H1 (cell line): ENCODE data around the gene TIMM22. TPM values are rescaled to one million over a fixed set of nuclear protein-coding genes. Genes with fewer than 3 reads are reported as not detected.

Source experiments
- CTCF ChIA-PET: fragments of 300-600 bp; sonication (Branson Sonifier 250); formaldehyde crosslinking; loops from one replicate; lab custom pipeline; 2021; ENCODE audit not compliant: partially characterized antibody; lab: Charles Lee
- POLR2A ChIA-PET: fragments of 300-600 bp; sonication (Branson Sonifier 250); formaldehyde crosslinking; loops from one replicate; lab custom pipeline; 2021; ENCODE audit warnings: inconsistent platforms; ENCODE audit not compliant: partially characterized antibody; lab: Charles Lee
- DNase-seq, 2 experiments: peaks; one replicate each; pipeline versions ENCODE4 v3.0.0 to v3.0.0-alpha.2; 2010 to 2022; ENCODE audit warnings: low spot score in 2 of 2, low read depth in 1 of 2, mixed read lengths in 1 of 2
- FAIRE-seq: peaks from 2 replicates; lab custom pipeline; 2011; peaks lifted over from hg19 to GRCh38; lab: Jason Lieb, UNC
- H2AFZ ChIP-seq: 2 replicates; pipeline ENCODE4 v1.8.1; 2012; ENCODE audit warnings: low read length, inconsistent platforms
- H2AK5ac ChIP-seq: 2 replicates; pipeline ENCODE4 v1.6.1; 2013; ENCODE audit warnings: low read depth, low read length
- H2BK120ac ChIP-seq: replicated peaks from 2 replicates; pipeline ENCODE3; 2013; ENCODE audit warnings: low read depth, low read length, inconsistent platforms
- H2BK12ac ChIP-seq: 2 replicates; pipeline ENCODE4 v1.6.1; 2013; ENCODE audit warnings: low read depth, low read length
- H2BK15ac ChIP-seq: 2 replicates; pipeline ENCODE4 v1.6.1; 2013; ENCODE audit warnings: low read length
- H2BK20ac ChIP-seq: 2 replicates; pipeline ENCODE4 v1.6.1; 2013; ENCODE audit warnings: low read length
- H2BK5ac ChIP-seq: 2 replicates; pipeline ENCODE4 v1.6.1; 2013; ENCODE audit warnings: low read depth, low read length
- H3K14ac ChIP-seq: 2 replicates; pipeline ENCODE4 v1.6.1; 2013; ENCODE audit warnings: inconsistent platforms; ENCODE audit not compliant: insufficient read length
- H3K18ac ChIP-seq: 2 replicates; pipeline ENCODE4 v1.6.1; 2013; ENCODE audit warnings: low read length; ENCODE audit errors: extremely low read depth
- H3K23ac ChIP-seq: 2 replicates; pipeline ENCODE4 v1.6.1; 2013; ENCODE audit warnings: inconsistent platforms; ENCODE audit not compliant: insufficient read length
- H3K23me2 ChIP-seq: 2 replicates; pipeline ENCODE4 v1.6.1; 2013; ENCODE audit warnings: low read depth, low read length
- H3K27ac ChIP-seq: 2 replicates; pipeline ENCODE4 v1.6.1; 2011; ENCODE audit warnings: low read depth, low read length, inconsistent platforms
- H3K27me3 ChIP-seq, 4 experiments: replicated peaks in 1 of 4; 1 replicate in 1 of 4; 2 replicates in 3 of 4; pipeline versions ENCODE4 v1.6.1 to v1.8.1; 2011 to 2013; ENCODE audit warnings: low read length in 3 of 4, mild to moderate bottlenecking in 3 of 4, inconsistent platforms in 2 of 4, mixed read lengths in 2 of 4, moderate library complexity in 1 of 4; ENCODE audit not compliant: control insufficient read depth in 3 of 4, insufficient read depth in 3 of 4; ENCODE audit errors: extremely low read depth in 1 of 4
- H3K36me3 ChIP-seq, 4 experiments: 2 replicates each; pipeline versions ENCODE4 v1.6.1 to v1.8.1; 2011 to 2013; ENCODE audit warnings: mild to moderate bottlenecking in 4 of 4, low read length in 3 of 4, moderate library complexity in 2 of 4, control low read depth in 1 of 4, inconsistent platforms in 1 of 4; ENCODE audit not compliant: insufficient read depth in 4 of 4, control insufficient read depth in 2 of 4
- H3K4ac ChIP-seq: replicated peaks from 2 replicates; pipeline ENCODE3; 2013; ENCODE audit warnings: low read length, low read depth, mixed read lengths, inconsistent platforms; ENCODE audit not compliant: insufficient read length
- H3K4me1 ChIP-seq, 4 experiments: replicated peaks in 1 of 4; 1 replicate in 1 of 4; 2 replicates in 3 of 4; pipeline versions ENCODE4 v1.6.1 to v1.8.1; 2011 to 2013; ENCODE audit warnings: low read length in 3 of 4, inconsistent platforms in 2 of 4, mixed read lengths in 1 of 4; ENCODE audit not compliant: insufficient read depth in 4 of 4, control insufficient read depth in 3 of 4
- H3K4me2 ChIP-seq, 2 experiments: 2 replicates each; pipeline versions ENCODE4 v1.6.1 to v1.8.1; 2011 to 2013; ENCODE audit warnings: low read depth in 2 of 2, low read length in 2 of 2, control low read depth in 1 of 2, inconsistent platforms in 1 of 2, mild to moderate bottlenecking in 1 of 2; ENCODE audit not compliant: insufficient read depth in 1 of 2
- H3K4me3 ChIP-seq, 4 experiments: fragments of 200-600, 300-600 bp in 1 of 4; sonication (generic), shearing (Covaris generic), sonication (Bioruptor Twin) in 1 of 4; 2 replicates each; pipeline versions ENCODE4 v1.5.1 to v1.8.1; 2011 to 2016; ENCODE audit warnings: low read length in 4 of 4, low read depth in 3 of 4, control low read depth in 2 of 4, inconsistent platforms in 2 of 4, mild to moderate bottlenecking in 2 of 4, mixed read lengths in 1 of 4, moderate library complexity in 1 of 4; ENCODE audit not compliant: insufficient read depth in 2 of 4; ENCODE audit errors: extremely low read depth in 1 of 4
- H3K56ac ChIP-seq: replicated peaks from 2 replicates; pipeline ENCODE3; 2013; ENCODE audit warnings: low read depth, mild to moderate bottlenecking, mixed read lengths, low read length, inconsistent platforms; ENCODE audit not compliant: insufficient read length
- H3K79me1 ChIP-seq: 2 replicates; pipeline ENCODE4 v1.6.1; 2013; ENCODE audit warnings: low read depth, low read length, control low read depth
- H3K79me2 ChIP-seq, 2 experiments: 2 replicates each; pipeline versions ENCODE4 v1.6.1 to v1.8.1; 2012 to 2013; ENCODE audit warnings: low read length in 2 of 2, mild to moderate bottlenecking in 2 of 2, inconsistent platforms in 1 of 2; ENCODE audit not compliant: insufficient read depth in 2 of 2, control insufficient read depth in 1 of 2
- H3K9ac ChIP-seq, 4 experiments: replicated peaks in 1 of 4; 1 replicate in 1 of 4; 2 replicates in 3 of 4; pipeline versions ENCODE4 v1.6.1 to v1.8.1; 2011 to 2013; ENCODE audit warnings: low read depth in 3 of 4, low read length in 3 of 4, control low read depth in 2 of 4, mild to moderate bottlenecking in 2 of 4, moderate library complexity in 2 of 4, inconsistent platforms in 1 of 4; ENCODE audit errors: extremely low read depth in 1 of 4
- H3K9me3 ChIP-seq, 2 experiments: 2 replicates each; pipeline versions ENCODE4 v1.6.1 to v1.8.1; 2012 to 2013; ENCODE audit warnings: mild to moderate bottlenecking in 2 of 2, moderate library complexity in 2 of 2, control low read depth in 1 of 2, inconsistent platforms in 1 of 2, low read depth in 1 of 2, low read length in 1 of 2, mixed read lengths in 1 of 2; ENCODE audit not compliant: insufficient read depth in 2 of 2
- H4K20me1 ChIP-seq, 2 experiments: replicated peaks in 1 of 2; 2 replicates each; pipeline versions ENCODE3 to v1.8.1; 2011 to 2013; ENCODE audit warnings: inconsistent platforms in 2 of 2, low read length in 2 of 2, mild to moderate bottlenecking in 1 of 2; ENCODE audit not compliant: insufficient read depth in 2 of 2, control insufficient read depth in 1 of 2
- H4K5ac ChIP-seq: 2 replicates; pipeline ENCODE4 v1.6.1; 2013; ENCODE audit warnings: low read length, low read depth, mixed read lengths, inconsistent platforms; ENCODE audit not compliant: insufficient read length
- H4K8ac ChIP-seq: 2 replicates; pipeline ENCODE4 v1.8.0; 2013; ENCODE audit warnings: mild to moderate bottlenecking, moderate library complexity, low read length, inconsistent platforms; ENCODE audit not compliant: insufficient read depth; ENCODE audit errors: extremely low read depth
- H4K91ac ChIP-seq: replicated peaks from 2 replicates; pipeline ENCODE3; 2013; ENCODE audit warnings: low read length, mixed read lengths, inconsistent platforms; ENCODE audit not compliant: insufficient read length
- ASH2L ChIP-seq: fragments of 200-600, 300-600 bp; sonication (generic); IDR thresholded peaks from one replicate; pipeline ENCODE4 v1.7.1; 2017; ENCODE audit warnings: low read length
- CBX8 ChIP-seq: fragments of 300-800, 300-1000 bp; sonication (generic); IDR thresholded peaks from 2 replicates; pipeline ENCODE4 v1.7.1; 2016; ENCODE audit warnings: low read depth, low read length, borderline replicate concordance
- EZH2 ChIP-seq: fragments of 200-600 bp; sonication (generic); IDR thresholded peaks from 2 replicates; pipeline ENCODE4 v1.7.1; 2012; ENCODE audit warnings: low read depth, mild to moderate bottlenecking, moderate library complexity, low read length, inconsistent platforms; ENCODE audit not compliant: severe bottlenecking
- KDM4A ChIP-seq: IDR thresholded peaks from one replicate; pipeline ENCODE4 v1.7.1; 2012; ENCODE audit warnings: low read depth, mild to moderate bottlenecking, moderate library complexity, low read length, inconsistent platforms; ENCODE audit not compliant: severe bottlenecking
- POLR2AphosphoS5 ChIP-seq: IDR thresholded peaks from 2 replicates; pipeline ENCODE4 v1.6.1; 2011; ENCODE audit warnings: low read depth, low read length
- RNF2 ChIP-seq: fragments of 200-900, 300-1000 bp; sonication (generic); IDR thresholded peaks from 2 replicates; pipeline ENCODE4 v1.7.1; 2016; ENCODE audit warnings: borderline replicate concordance, low read depth, mild to moderate bottlenecking, antibody characterized with exemption, low read length; ENCODE audit not compliant: poor library complexity, severe bottlenecking; ENCODE audit errors: missing control alignments
- RXRA ChIP-seq: IDR thresholded peaks from 2 replicates; pipeline ENCODE4 v1.6.1; 2011; ENCODE audit warnings: low read depth, mild to moderate bottlenecking, low read length, moderate library complexity; ENCODE audit not compliant: insufficient read depth
- SIRT6 ChIP-seq: IDR thresholded peaks from one replicate; pipeline ENCODE4 v1.7.1; 2012; ENCODE audit warnings: low read length, inconsistent platforms
- SP4 ChIP-seq: IDR thresholded peaks from 2 replicates; pipeline ENCODE4 v1.6.1; 2012; ENCODE audit warnings: low read length, inconsistent platforms
- TCF12 ChIP-seq: IDR thresholded peaks from 2 replicates; pipeline ENCODE4 v1.6.1; 2011; ENCODE audit warnings: low read depth, mild to moderate bottlenecking, low read length
- TEAD4 ChIP-seq: IDR thresholded peaks from 2 replicates; pipeline ENCODE4 v1.6.1; 2012; ENCODE audit warnings: low read depth, low read length, inconsistent platforms, mixed read lengths
- WGBS, 2 experiments: shearing (Covaris generic) in 1 of 2; methylation state at CpG; one replicate each; pipeline versions ENCODE4 v1.1.6 to v1.1.7; 2013 to 2015; ENCODE audit warnings: low lambda C conversion rate in 2 of 2, mixed read lengths in 2 of 2, inconsistent platforms in 1 of 2, low coverage in 1 of 2, missing lambda C conversion rate in 1 of 2; ENCODE audit not compliant: insufficient replicate concordance in 2 of 2, insufficient coverage in 1 of 2, insufficient read length in 1 of 2; ENCODE audit errors: extremely low coverage in 1 of 2, missing lambda C conversion rate in 1 of 2; 5-methylcytosine and 5-hydroxymethylcytosine counted together
- polyA plus RNA-seq, 7 experiments: library from polyadenylated mRNA; depleted of rRNA in 3 of 7; stranded (reverse) in 5 of 7; unstranded in 2 of 7; fragments of >200 nt in 5 of 7; fragments of 200-250 nt in 2 of 7; gene quantifications; 1 replicate in 5 of 7; 2 replicates in 1 of 7; 4 replicates in 1 of 7; pipeline versions ENCODE4 v1.2.1 to v1.2.3, GENCODE V29; 2011 to 2013; ENCODE audit warnings: missing spikeins in 2 of 7, mixed read lengths in 2 of 7
- total RNA-seq: library from RNA; stranded (reverse); fragmentation: NEBNext Ultra II Directional; extraction: Animal tissue kit (Norgen Biotek cat#: 25700); gene quantifications from 2 replicates; pipeline ENCODE4 v1.2.1, GENCODE V29; 2021

The TIMM22 gene
- total and polyA plus RNA-seq, 2 of the 8 experiments (the other 6 are each of a cell fraction or from before 2014, with no cell fraction given), result 13.8 to 17.4 TPM

DNA sequence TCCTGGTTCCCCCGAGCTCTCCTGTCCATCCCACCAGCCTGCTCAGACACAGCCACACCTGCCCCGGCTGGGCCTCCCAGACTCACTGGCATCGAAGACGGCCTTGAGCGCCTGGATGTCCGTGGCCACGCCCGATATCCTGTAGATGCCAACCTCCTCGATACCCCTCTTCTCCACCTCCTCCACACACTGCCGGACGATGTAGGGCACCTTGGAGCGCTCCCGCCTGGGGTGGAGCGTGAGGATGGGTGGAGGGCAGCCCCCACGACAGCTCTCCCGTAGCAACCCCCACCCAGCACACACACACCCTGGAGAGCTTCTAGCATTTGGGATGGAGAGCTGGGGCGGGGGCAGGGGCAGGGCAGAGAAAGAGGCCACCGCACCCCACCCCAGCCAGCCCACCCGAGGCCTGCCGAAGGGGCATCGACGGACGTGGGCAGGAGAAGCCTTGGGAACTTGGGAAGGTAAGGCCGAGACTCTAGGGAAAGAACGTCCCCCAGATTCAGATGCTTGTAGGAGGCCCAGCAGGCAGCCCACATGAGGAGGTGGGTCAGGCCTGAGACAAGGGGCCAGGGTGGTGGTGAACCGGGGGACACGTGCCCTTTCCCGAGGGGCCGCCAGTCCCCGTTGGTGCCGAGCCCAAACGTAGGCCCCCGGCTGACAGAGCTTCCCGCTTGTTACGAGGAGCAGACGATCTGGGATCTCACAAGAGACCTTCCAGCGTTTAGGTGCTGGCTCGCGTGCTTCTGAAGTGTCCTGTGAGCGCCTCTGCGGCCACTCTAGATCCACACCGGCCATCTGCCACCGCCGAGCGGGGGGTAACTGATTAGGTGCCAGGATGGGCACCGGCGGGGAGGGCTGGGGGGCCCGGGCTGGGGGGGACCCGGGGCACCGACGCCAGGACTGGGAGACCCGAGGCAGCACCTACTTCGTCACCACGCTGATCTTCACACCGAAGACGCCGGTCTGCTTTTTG, 15.1 kb downstream of the TIMM22 start:
- Histone ChIP-seq H3K56ac (no peak overlapping the region), H3K23ac (no peak overlapping the region), H3K27me3 (no peaks in the 10 kb centered on the region), H3K4me3 (no peak overlapping the region), H2AFZ (no peak overlapping the region), H3K4me1 (no peaks in the 10 kb centered on the region; a peak in 1 of 7 replicates), H3K79me1 (no peaks in the 10 kb centered on the region), H3K9me3 (no peaks in the 10 kb centered on the region), H2BK120ac (no peak overlapping the region), H3K79me2 (no peaks in the 10 kb centered on the region), H2BK5ac (no peak overlapping the region), H4K8ac (0 out of 2 replicates have a peak overlapping the region, but pooled peaks have one; percentile 51), H3K9ac (no peak overlapping the region), H4K5ac (no peak overlapping the region), H3K18ac (no peak overlapping the region), H3K23me2 (no peaks in the 10 kb centered on the region), H4K91ac (no peak overlapping the region), H4K20me1 (peaks cover 0 to 3% of the 10 kb centered on the region in 2 experiments), H3K4ac (no peak overlapping the region), H3K36me3 (peaks cover 0 to 8% (median 0%) of the 10 kb centered on the region in 4 experiments; a peak in 2 of 8 replicates), H3K4me2 (no peak overlapping the region), H3K27ac (no peak overlapping the region), H2BK20ac (no peak overlapping the region), H2BK12ac (no peak overlapping the region), H2BK15ac (no peak overlapping the region), H2AK5ac (no peak overlapping the region), H3K14ac (no peak overlapping the region)
- FAIRE-seq (no peak), DNase-seq (no peak)
- ChIA-PET POLR2A (interaction anchor here (1.0 to 1.2 kb wide), 3 partner anchors 9 to 239 kb away, joined by 3 to 6 read pairs (median 4); no protein-coding TSS in a partner anchor), CTCF (interaction anchor here (1.5 to 1.7 kb wide), 3 partner anchors 11 to 45 kb away, joined by 3 to 6 read pairs (median 6); no protein-coding TSS in a partner anchor)
- 91% methylated on average over 38 of the region's 57 CpGs; no CpG with 5 or more reads in 1 of the 2 experiments for WGBS, 2 experiments
- TF ChIP-seq POLR2AphosphoS5 (no peak), TCF12 (no peak), SP4 (no peak), TEAD4 (no peak), KDM4A (no peak), RXRA (no peak), RNF2 (no peak), EZH2 (no peak), SIRT6 (no peak), ASH2L (no peak), CBX8 (no peak)
